22Rv1 (cell line): ENCODE measurements around the gene SLC6A3.

Experiments
- H3K27ac ChIP-seq: fragments of 450-650 bp; 2 replicates; pipeline ENCODE4 v1.5.1; 2017
- CTCF ChIP-seq: fragments of 450-650 bp; IDR thresholded peaks from 2 replicates; pipeline ENCODE4 v1.5.1; 2017; ENCODE audit warnings: mild to moderate bottlenecking
- ZFX ChIP-seq: fragments of 450-650 bp; IDR thresholded peaks from 2 replicates; pipeline ENCODE4 v1.6.1; 2017; ENCODE audit warnings: antibody characterized with exemption, borderline replicate concordance

Gene SLC6A3

GRCh38 chr5:1386274-1386717 lies 58.9 kb downstream of the SLC6A3 start:
- TF ChIP-seq CTCF (no peak), ZFX (no peak)
- peak overlapping the region; percentile 57 for H3K27ac ChIP-seq

DNA sequence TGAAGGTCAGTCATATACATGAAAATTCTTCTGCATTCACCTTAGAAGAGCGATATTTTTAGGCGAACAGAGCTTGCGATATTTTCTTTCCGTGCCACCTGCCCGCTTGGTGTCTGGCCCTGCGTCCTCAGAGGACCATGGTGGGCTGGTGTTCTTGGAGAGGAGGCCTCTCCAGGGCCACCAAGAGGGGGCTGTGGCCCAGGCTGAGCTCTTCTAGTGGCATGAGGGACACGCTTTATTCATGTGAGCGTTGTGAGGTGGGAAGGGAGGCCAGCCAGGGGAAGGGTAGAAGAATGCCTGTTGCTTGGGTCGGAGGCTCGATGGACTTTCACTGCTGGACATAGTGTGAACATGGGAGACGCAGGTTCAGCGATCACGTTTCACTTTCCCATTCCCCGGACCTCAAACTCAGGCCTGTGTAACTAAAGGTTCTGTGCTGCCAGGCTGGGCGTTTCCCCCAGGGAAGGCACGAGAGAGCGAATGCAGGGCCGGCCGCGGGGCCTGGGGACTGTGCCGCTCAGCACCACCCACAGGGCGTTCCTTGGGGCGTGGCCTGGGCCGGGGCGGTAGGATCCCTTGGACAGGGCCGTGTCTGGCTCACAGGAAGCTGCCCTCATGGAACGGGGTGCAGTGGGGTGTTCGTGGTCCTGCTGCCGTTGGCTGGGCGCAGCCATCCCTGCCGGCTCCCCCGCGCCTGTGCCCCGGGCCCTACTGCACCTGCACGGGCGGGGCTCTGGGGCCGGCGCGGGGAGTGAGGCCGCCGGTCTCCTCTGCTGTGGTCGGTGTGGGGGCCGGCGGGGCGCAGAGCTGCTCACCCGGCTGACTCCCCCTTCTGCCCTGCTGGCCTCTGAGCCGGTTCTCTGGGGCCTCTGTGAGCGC lies 59.6 kb downstream of the SLC6A3 start:
- TF ChIP-seq CTCF: no peak
- TF ChIP-seq ZFX: no peak
- peak overlapping the region; percentile 57 for H3K27ac ChIP-seq

- no peak overlapping the region for H3K27ac ChIP-seq
These were observed 60.7 kb downstream of the SLC6A3 start for GRCh38 chr5:1384521-1384920.

GRCh38 chr5:1383886-1384401 lies 61.3 kb downstream of the SLC6A3 start:
- no peak for TF ChIP-seq CTCF
- TF ChIP-seq ZFX: no peak
- no peak overlapping the region for H3K27ac ChIP-seq

More at GRCh38 chr5:1384521-1384920, 60.7 kb downstream of the SLC6A3 start:
- no peak for TF ChIP-seq ZFX
- no peak for TF ChIP-seq CTCF

GRCh38 chr5:1383344-1383743 lies 61.9 kb downstream of the SLC6A3 start:
- H3K27ac ChIP-seq: no peak overlapping the region
- TF ChIP-seq ZFX (no peak), CTCF (no peak)

DNA sequence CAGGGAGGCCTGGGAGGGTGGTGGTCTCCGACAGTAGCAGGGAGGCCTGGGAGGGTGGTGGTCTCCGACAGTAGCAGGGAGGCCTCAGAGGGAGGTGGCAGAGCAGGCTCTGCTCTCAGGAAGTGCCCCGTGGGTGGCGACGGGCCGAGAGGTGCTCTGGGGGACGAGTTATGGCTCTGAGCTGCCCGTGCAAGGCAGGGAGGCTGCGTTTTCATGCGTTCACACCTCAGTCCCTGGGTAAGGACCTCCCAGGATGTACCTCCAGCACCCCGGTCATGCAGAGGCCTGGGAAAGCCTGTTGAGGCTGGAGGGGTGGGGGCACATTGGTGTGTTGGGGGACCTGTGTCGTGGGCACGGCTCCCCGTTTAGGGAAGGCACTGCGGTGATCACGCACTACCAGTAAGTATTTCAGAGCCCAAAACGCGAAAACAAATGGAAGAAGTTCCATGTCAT lies 63.0 kb downstream of the SLC6A3 start:
- H3K27ac ChIP-seq: no peak overlapping the region
- TF ChIP-seq CTCF: no peak
- TF ChIP-seq ZFX: no peak
